HepG2 (cell line): ENCODE measurements around the gene NRN1L. TPM values are rescaled to one million over a fixed set of nuclear protein-coding genes. Genes with fewer than 3 reads are reported as not detected.

ENCODE experiments used
- ARID3A ChIP-seq: IDR thresholded peaks from 2 replicates; pipeline ENCODE4 v1.6.1; 2012; ENCODE audit warnings: low read depth, low read length, improper control_type of control experiment
- CEBPB ChIP-seq: IDR thresholded peaks from 2 replicates; pipeline ENCODE4 v1.6.1; 2011; ENCODE audit warnings: low read depth, low read length, improper control_type of control experiment, borderline replicate concordance
- CHD2 ChIP-seq: IDR thresholded peaks from 2 replicates; pipeline ENCODE4 v1.6.1; 2011; ENCODE audit warnings: low read depth, low read length, improper control_type of control experiment
- EHMT2 ChIP-seq: fragments of 200-600 bp; sonication (generic); IDR thresholded peaks from 2 replicates; pipeline ENCODE4 v1.7.0; 2017; ENCODE audit warnings: antibody characterized with exemption, low read depth, low read length, borderline replicate concordance
- FOXK1 ChIP-seq: sonication (generic); formaldehyde crosslinking; IDR thresholded peaks from 2 replicates; pipeline ENCODE4 v1.4.0; 2020; ENCODE audit warnings: low read depth, missing genetic modification reagents, borderline replicate concordance
- FOXO1 ChIP-seq: sonication (generic); formaldehyde crosslinking; IDR thresholded peaks from 2 replicates; pipeline ENCODE4 v1.4.0; 2020; ENCODE audit warnings: missing genetic modification reagents
- IRF2 ChIP-seq: IDR thresholded peaks from 2 replicates; pipeline ENCODE4 v1.6.1; 2018; ENCODE audit warnings: missing genetic modification reagents, missing compliant biosample characterization
- PAWR ChIP-seq: sonication (generic); formaldehyde crosslinking; IDR thresholded peaks from 2 replicates; pipeline ENCODE4 v1.4.0; 2020; ENCODE audit warnings: missing genetic modification reagents, mild to moderate bottlenecking, borderline replicate concordance
- POLR2AphosphoS5 ChIP-seq: IDR thresholded peaks from 2 replicates; pipeline ENCODE4 v1.6.1; 2012; ENCODE audit warnings: low read depth, low read length
- SNAPC2 ChIP-seq: sonication (generic); formaldehyde crosslinking; IDR thresholded peaks from 2 replicates; pipeline ENCODE4 v1.8.1; 2022; ENCODE audit warnings: mild to moderate bottlenecking, missing genetic modification reagents
- TCF7 ChIP-seq: sonication (generic); IDR thresholded peaks from 2 replicates; pipeline ENCODE4 v1.6.1; 2016; ENCODE audit warnings: antibody characterized with exemption, low read depth
- ZFP36L1 ChIP-seq: sonication (generic); formaldehyde crosslinking; IDR thresholded peaks from 2 replicates; pipeline ENCODE4 v1.8.0; 2022; ENCODE audit warnings: mild to moderate bottlenecking, missing genetic modification reagents, moderate library complexity
- ZFP41 ChIP-seq: sonication (generic); formaldehyde crosslinking; IDR thresholded peaks from 2 replicates; pipeline ENCODE4 v1.4.0; 2020; ENCODE audit warnings: mild to moderate bottlenecking, missing genetic modification reagents, borderline replicate concordance
- ZNF17 ChIP-seq: sonication (generic); formaldehyde crosslinking; IDR thresholded peaks from 2 replicates; pipeline ENCODE4 v1.5.0; 2020; ENCODE audit warnings: mild to moderate bottlenecking, missing genetic modification reagents
- ZNF484 ChIP-seq: sonication (generic); formaldehyde crosslinking; IDR thresholded peaks from 2 replicates; pipeline ENCODE4 v1.5.1; 2020; ENCODE audit warnings: mild to moderate bottlenecking, low read depth, missing genetic modification reagents, borderline replicate concordance
- ZNF644 ChIP-seq: IDR thresholded peaks from 2 replicates; pipeline ENCODE4 v1.6.1; 2016; ENCODE audit warnings: low read depth
- ZNF646 ChIP-seq: sonication (generic); formaldehyde crosslinking; IDR thresholded peaks from 2 replicates; pipeline ENCODE4 v1.9.0; 2021; ENCODE audit warnings: mild to moderate bottlenecking, missing genetic modification reagents
- ZNF772 ChIP-seq: sonication (generic); formaldehyde crosslinking; IDR thresholded peaks from 2 replicates; pipeline ENCODE4 v1.5.0; 2020; ENCODE audit warnings: mild to moderate bottlenecking, missing genetic modification reagents
- polyA plus RNA-seq, 8 experiments: library from polyadenylated mRNA; depleted of rRNA in 3 of 8; stranded (reverse) in 7 of 8; unstranded in 1 of 8; fragments of >200 nt; fragmentation: Illumina TruSeq in 4 of 8; extraction: Trizol in 4 of 8; gene quantifications; 2 replicates each; pipeline versions ENCODE4 v1.2.1 to v1.2.3, GENCODE V29; 2011 to 2016; ENCODE audit warnings: low read depth in 4 of 8, missing spikeins in 1 of 8, mixed read lengths in 1 of 8; ENCODE audit not compliant: insufficient read depth in 1 of 8
- total RNA-seq, 5 experiments: library from RNA; depleted of rRNA; stranded (reverse); fragments of >200 nt; fragmentation: Illumina TruSeq; extraction: Trizol; gene quantifications; 2 replicates each; pipeline ENCODE4 v1.2.3, GENCODE V29; 2016; ENCODE audit warnings: low read depth in 1 of 5
- TF ChIP-seq, protein P1 (sequence below): IDR thresholded peaks from 2 replicates; pipeline ENCODE4 v1.6.1; 2018; ENCODE audit warnings: missing genetic modification reagents, mild to moderate bottlenecking, missing compliant biosample characterization

Gene NRN1L
- total and polyA plus RNA-seq, 2 of the 13 experiments (the other 11 are each of a cell fraction or from before 2014, with no cell fraction given), result 0.53 to 1.2 TPM

DNA sequence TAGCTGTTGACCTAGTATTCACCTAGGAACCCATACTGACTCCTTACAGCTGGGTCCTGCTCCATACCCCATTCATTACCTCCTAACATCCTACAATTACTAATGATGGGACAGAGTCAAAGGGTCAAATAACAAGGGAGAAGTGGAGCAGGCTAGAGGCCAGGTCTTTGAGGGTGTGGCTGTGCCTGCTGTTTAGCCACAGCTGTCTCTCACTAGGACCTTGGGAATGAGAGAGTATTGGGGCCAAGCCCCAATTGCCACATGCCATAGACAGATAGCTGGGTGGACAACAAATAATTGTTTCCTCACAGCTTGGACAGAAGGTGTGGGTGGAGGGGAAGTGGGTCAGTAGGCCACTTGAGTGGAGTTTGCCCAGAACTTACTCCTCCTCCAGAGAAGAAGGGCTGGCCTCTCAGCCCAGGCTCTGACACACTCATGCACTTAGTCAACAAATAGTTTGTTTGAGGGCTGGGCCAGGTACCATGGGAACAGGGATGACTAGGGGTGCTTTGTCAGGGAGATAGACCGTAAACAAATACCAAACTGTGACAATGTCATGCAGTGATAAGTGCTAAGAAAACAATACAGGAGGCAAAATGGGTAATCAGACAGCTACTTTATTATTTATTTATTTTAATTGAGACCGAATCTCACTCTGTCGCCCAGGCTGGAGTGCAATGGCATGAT is 27.0 kb upstream of the NRN1L start (continued):
- TF ChIP-seq ZNF646 (no peak), CEBPB (peak; percentile 80; the same call in 1 of the 2 replicates), TCF7 (no peak), ZNF644 (0 out of 2 replicates have a peak, but pooled peaks have one; percentile 26), CHD2 (no peak), FOXO1 (peak; percentile 82), EHMT2 (peak; percentile 26; the same call in 1 of the 2 replicates), ZFP41 (CRISPR knock-in tag) (no peak), ZNF17 (no peak), IRF2 (peak; percentile 55), ZNF484 (no peak), PAWR (CRISPR knock-in tag) (no peak), POLR2AphosphoS5 (no peak), SNAPC2 (CRISPR knock-in tag) (peak; percentile 21; the same call in 1 of the 2 replicates), ZFP36L1 (CRISPR knock-in tag) (no peak), ZNF772 (CRISPR knock-in tag) (peak; percentile 55; the same call in 1 of the 2 replicates), FOXK1 (CRISPR knock-in tag) (peak; percentile 69; the same call in 1 of the 2 replicates), ARID3A (peak; percentile 73)
- TF ChIP-seq, protein P1, sequence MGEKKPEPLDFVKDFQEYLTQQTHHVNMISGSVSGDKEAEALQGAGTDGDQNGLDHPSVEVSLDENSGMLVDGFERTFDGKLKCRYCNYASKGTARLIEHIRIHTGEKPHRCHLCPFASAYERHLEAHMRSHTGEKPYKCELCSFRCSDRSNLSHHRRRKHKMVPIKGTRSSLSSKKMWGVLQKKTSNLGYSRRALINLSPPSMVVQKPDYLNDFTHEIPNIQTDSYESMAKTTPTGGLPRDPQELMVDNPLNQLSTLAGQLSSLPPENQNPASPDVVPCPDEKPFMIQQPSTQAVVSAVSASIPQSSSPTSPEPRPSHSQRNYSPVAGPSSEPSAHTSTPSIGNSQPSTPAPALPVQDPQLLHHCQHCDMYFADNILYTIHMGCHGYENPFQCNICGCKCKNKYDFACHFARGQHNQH (CRISPR knock-in tag), result no peak
